WTC11 (cell line): ENCODE data around the gene PI4KA.
"Not testable (repeated sequence)": the region's sequence is repeated elsewhere in the genome, so short reads cannot be mapped to it uniquely, and the experiment has no call there.

Experiments
- ATF3 ChIP-seq: sonication (generic); formaldehyde crosslinking; conservative IDR thresholded peaks from 2 replicates; pipeline ENCODE4 v1.8.1; 2022; ENCODE audit warnings: mild to moderate bottlenecking, missing genetic modification reagents
- CBFB ChIP-seq: sonication (generic); formaldehyde crosslinking; IDR thresholded peaks from 2 replicates; pipeline ENCODE4 v1.8.1; 2022; ENCODE audit warnings: mild to moderate bottlenecking, low read depth, missing genetic modification reagents
- CREM ChIP-seq: sonication (generic); formaldehyde crosslinking; IDR thresholded peaks from 2 replicates; pipeline ENCODE4 v1.8.1; 2022; ENCODE audit warnings: mild to moderate bottlenecking, missing genetic modification reagents, moderate library complexity
- CTCF ChIP-seq: fragments of 200-600 bp; IDR thresholded peaks from 2 replicates; pipeline ENCODE4 v1.8.0; 2022; ENCODE audit warnings: antibody characterized with exemption
- E2F4 ChIP-seq: sonication (generic); formaldehyde crosslinking; IDR thresholded peaks from 2 replicates; pipeline ENCODE4 v1.8.1; 2022; ENCODE audit warnings: low read depth, mild to moderate bottlenecking, moderate library complexity, missing genetic modification reagents, borderline replicate concordance
- ELF4 ChIP-seq: sonication (generic); formaldehyde crosslinking; IDR thresholded peaks from 2 replicates; pipeline ENCODE4 v1.8.1; 2022; ENCODE audit warnings: low read depth, mild to moderate bottlenecking, moderate library complexity, missing genetic modification reagents
- ESRRA ChIP-seq: sonication (generic); formaldehyde crosslinking; IDR thresholded peaks from 2 replicates; pipeline ENCODE4 v1.8.1; 2022; ENCODE audit warnings: mild to moderate bottlenecking, missing genetic modification reagents, borderline replicate concordance
- MAX ChIP-seq: sonication (generic); formaldehyde crosslinking; IDR thresholded peaks from 2 replicates; pipeline ENCODE4 v1.8.0; 2022; ENCODE audit warnings: mild to moderate bottlenecking, missing genetic modification reagents
- MXD4 ChIP-seq: fragments of 250-450 bp; sonication (Bioruptor Pico); IDR thresholded peaks from 2 replicates; pipeline ENCODE4 v1.8.0; 2021; ENCODE audit warnings: mild to moderate bottlenecking, moderate library complexity, borderline replicate concordance
- NR2C2 ChIP-seq: sonication (generic); formaldehyde crosslinking; IDR thresholded peaks from 2 replicates; pipeline ENCODE4 v1.8.0; 2022; ENCODE audit warnings: mild to moderate bottlenecking, missing genetic modification reagents
- ZNF671 ChIP-seq: fragments of 250-450 bp; sonication (Bioruptor Pico); IDR thresholded peaks from 2 replicates; pipeline ENCODE4 v1.8.0; 2021; ENCODE audit warnings: mild to moderate bottlenecking
- TF ChIP-seq, protein P1 (sequence below): sonication (generic); formaldehyde crosslinking; IDR thresholded peaks from 2 replicates; pipeline ENCODE4 v1.8.0; 2022; ENCODE audit warnings: mild to moderate bottlenecking, missing genetic modification reagents
- TF ChIP-seq, protein P2 (sequence below): fragments of 250-450 bp; sonication (Bioruptor Pico); IDR thresholded peaks from 2 replicates; pipeline ENCODE4 v1.9.0; 2021; ENCODE audit warnings: mild to moderate bottlenecking

DNA sequence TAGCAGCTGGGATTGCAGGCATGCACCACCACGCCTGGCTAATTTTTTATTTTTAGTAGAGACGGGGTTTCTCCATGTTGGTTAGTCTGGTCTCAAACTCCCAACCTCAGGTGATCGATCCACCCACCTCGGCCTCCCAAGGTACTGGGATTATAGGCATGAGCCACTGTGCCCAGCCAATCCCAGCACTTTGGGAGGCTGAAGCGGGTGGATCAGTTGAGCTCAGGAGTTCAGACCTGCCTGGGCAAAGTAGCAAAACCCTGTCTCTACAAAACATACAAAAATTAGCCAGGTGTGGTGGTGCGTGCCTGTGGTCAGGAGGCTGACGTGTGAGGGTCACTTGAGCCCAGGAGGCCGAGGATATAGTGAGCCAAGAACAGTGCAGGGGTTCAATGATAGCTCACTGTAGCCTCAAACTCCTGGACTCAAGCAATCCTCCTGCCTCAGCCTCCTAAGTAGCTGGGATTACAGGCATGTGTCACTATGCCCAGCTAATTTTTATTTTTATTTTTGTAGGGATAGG lies 36.8 kb downstream of the PI4KA start:
- TF ChIP-seq CTCF; ESRRA; E2F4; CREM (CRISPR knock-in tag); CBFB (CRISPR knock-in tag); MAX (CRISPR knock-in tag); ATF3 (CRISPR knock-in tag); MXD4; ELF4 (CRISPR knock-in tag); NR2C2 (CRISPR knock-in tag); ZNF671 (CRISPR knock-in tag): not testable (repeated sequence)
- TF ChIP-seq, protein P1, sequence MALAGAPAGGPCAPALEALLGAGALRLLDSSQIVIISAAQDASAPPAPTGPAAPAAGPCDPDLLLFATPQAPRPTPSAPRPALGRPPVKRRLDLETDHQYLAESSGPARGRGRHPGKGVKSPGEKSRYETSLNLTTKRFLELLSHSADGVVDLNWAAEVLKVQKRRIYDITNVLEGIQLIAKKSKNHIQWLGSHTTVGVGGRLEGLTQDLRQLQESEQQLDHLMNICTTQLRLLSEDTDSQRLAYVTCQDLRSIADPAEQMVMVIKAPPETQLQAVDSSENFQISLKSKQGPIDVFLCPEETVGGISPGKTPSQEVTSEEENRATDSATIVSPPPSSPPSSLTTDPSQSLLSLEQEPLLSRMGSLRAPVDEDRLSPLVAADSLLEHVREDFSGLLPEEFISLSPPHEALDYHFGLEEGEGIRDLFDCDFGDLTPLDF (CRISPR knock-in tag) = not testable (repeated sequence)
- TF ChIP-seq, protein P2, sequence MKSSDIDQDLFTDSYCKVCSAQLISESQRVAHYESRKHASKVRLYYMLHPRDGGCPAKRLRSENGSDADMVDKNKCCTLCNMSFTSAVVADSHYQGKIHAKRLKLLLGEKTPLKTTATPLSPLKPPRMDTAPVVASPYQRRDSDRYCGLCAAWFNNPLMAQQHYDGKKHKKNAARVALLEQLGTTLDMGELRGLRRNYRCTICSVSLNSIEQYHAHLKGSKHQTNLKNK (CRISPR knock-in tag) = not testable (repeated sequence)
